ENCODE results near the gene ISY1.

The ISY1 gene

DNA sequence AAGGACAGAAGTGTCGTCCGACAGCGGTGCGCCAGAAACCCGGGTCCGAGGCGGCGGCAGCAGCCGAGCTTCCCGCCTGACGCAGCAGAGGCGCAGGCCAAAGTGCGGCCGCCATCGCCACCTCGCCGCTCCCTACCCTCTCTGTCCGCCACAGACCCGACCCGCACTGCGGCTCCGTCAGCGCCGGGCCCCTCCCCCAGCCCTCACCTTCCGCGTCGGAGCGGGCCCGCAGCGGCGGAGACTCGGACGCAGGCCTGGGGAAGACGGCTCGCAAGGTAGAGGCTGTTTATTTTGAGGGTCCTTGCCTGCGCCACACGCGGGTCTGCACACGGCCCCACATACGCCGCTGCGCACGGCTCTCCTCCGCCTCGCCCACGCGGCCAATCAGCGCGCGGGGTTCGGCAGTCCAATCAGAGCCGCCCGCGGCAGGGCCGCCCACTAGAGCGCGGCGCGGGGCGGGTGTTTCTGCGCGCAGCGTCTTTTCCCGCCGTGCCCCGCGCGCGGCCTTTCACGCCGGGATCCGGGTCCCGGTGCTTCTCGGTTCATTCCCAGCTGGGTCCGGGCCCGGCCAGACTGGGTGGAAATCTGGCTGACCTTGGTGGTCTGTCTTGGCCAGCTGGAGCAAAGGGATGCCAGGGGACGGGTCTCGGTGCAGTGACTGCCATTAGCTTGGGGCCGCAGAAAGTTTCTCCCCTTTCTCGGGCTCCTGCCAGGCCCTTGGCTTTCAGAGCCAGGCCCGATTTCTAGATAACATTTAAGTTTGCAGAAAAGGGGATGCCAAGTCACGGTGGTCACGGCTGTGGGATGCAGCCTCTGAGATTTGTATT, 22.9 kb upstream of the ISY1 start, which contains the start of gene CNBP:
Gene CNBP, minus strand, starts transcription at position 328 of the 827 bp plus-strand sequence. CDS start 12,139 bp downstream, outside the sequence.
- DNase-seq (ENCODE audit: low spot score): peak; percentile 98
- in situ Hi-C loops (cut with MboI; ENCODE audit: low sequenced_read_pairs, unreplicated experiment): no loop called here
- TF ChIP-seq, protein P1, sequence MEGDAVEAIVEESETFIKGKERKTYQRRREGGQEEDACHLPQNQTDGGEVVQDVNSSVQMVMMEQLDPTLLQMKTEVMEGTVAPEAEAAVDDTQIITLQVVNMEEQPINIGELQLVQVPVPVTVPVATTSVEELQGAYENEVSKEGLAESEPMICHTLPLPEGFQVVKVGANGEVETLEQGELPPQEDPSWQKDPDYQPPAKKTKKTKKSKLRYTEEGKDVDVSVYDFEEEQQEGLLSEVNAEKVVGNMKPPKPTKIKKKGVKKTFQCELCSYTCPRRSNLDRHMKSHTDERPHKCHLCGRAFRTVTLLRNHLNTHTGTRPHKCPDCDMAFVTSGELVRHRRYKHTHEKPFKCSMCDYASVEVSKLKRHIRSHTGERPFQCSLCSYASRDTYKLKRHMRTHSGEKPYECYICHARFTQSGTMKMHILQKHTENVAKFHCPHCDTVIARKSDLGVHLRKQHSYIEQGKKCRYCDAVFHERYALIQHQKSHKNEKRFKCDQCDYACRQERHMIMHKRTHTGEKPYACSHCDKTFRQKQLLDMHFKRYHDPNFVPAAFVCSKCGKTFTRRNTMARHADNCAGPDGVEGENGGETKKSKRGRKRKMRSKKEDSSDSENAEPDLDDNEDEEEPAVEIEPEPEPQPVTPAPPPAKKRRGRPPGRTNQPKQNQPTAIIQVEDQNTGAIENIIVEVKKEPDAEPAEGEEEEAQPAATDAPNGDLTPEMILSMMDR (IDR thresholded peaks at IDR 0.05; ENCODE audit: borderline replicate concordance, control extremely low read depth, extremely low read depth, insufficient read depth, missing control alignments): no peak

GRCh38 chr3:129182390-129183185, 21.7 kb upstream of the ISY1 start:
- TF ChIP-seq, protein P1 (IDR thresholded peaks at IDR 0.05; ENCODE audit: borderline replicate concordance, control extremely low read depth, extremely low read depth, insufficient read depth, missing control alignments): no peak
- no peak for DNase-seq (ENCODE audit: low spot score)
- in situ Hi-C loops (cut with MboI; ENCODE audit: low sequenced_read_pairs, unreplicated experiment): no loop called here

DNA sequence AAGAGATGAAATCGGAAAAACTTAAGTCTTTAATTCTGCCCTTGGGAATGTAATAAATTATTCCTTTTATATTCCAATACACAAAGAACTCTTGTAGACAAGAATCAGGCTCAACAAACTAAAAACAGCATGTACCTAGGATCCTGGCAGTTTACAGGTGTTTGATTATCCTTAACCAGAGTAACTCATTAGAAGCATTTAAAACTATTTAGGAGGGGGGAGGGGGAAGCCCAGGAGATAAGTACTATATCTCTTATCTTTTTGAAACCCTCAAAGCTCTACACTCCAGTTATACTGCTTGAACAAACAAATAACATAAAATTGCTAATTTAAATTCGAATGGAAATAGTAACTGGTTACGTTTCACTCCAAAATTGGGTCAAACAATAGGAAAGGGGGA, 21.0 kb upstream of the ISY1 start:
- DNase-seq (ENCODE audit: low spot score): no peak
- in situ Hi-C loops (cut with MboI; ENCODE audit: low sequenced_read_pairs, unreplicated experiment): no loop called here
- TF ChIP-seq, protein P1 (IDR thresholded peaks at IDR 0.05; ENCODE audit: borderline replicate concordance, control extremely low read depth, extremely low read depth, insufficient read depth, missing control alignments): no peak

DNA sequence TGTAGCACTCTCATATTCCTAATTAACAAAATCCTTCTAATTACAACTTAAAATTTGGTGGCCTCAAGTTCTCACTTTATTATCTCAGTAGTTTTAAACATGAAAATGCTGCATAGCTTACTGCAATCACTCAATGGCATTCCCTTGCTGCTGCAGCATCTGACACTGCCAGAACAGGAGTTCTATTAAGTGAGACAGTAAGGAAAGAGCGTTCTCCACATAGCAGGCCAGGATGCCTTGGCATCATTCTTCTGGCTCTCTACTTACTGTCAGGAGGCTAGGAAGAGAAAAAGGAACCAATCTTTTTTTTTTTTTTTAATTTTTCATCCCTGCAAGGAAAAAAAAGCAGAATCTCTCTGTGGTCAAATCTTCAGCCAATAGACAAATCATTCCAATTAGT, 19.6 kb upstream of the ISY1 start:
- in situ Hi-C loops (cut with MboI; ENCODE audit: low sequenced_read_pairs, unreplicated experiment): no loop called here
- TF ChIP-seq, protein P1 (IDR thresholded peaks at IDR 0.05; ENCODE audit: borderline replicate concordance, control extremely low read depth, extremely low read depth, insufficient read depth, missing control alignments): no peak
- DNase-seq (ENCODE audit: low spot score): no peak

DNA sequence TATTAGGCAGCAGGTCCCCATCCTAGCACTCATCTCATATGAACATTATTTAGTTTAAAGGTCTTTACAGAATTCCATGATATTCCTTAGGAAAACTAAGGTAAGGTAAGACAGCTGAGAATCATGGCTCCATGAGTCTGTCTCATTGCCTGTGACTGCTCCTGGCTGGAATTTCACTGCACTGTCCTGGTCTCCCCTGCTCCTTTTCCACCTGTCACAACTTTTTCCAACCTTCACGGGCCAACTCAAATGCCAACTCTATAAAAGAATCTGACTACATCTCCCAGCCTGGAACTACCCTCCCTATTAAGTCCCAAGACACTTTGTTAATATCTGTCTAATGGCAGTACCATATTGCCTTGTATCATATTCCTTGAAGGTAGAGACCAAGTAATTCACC, 15.2 kb upstream of the ISY1 start:
- no peak for DNase-seq (ENCODE audit: low spot score)
- in situ Hi-C loops (cut with MboI; ENCODE audit: low sequenced_read_pairs, unreplicated experiment): no loop called here
- TF ChIP-seq, protein P1 (IDR thresholded peaks at IDR 0.05; ENCODE audit: borderline replicate concordance, control extremely low read depth, extremely low read depth, insufficient read depth, missing control alignments): no peak

DNA sequence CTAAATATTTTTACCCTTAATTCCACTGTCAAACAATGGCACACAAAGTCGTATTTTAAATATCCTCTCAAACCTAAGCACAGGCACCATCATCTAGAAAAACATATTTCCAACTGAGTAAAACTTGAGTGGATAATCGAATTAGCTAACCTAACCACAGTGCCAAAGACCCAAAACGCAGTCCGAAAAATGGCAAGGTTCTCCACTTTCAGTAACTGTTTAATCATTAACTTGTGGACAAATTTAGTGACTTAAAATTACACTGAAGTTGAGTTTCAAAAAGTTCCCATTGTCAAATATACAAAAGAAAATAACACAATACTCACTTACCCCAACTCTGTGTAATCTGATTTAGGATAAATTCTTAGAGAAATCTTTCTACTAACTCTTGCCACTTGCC, 12.9 kb upstream of the ISY1 start:
- in situ Hi-C loops (cut with MboI; ENCODE audit: low sequenced_read_pairs, unreplicated experiment): no loop called here
- TF ChIP-seq, protein P1 (IDR thresholded peaks at IDR 0.05; ENCODE audit: borderline replicate concordance, control extremely low read depth, extremely low read depth, insufficient read depth, missing control alignments): no peak
- DNase-seq (ENCODE audit: low spot score): no peak

Data from GM13976 (cell line).